GM21786 (cell line): ENCODE measurements around the gene PATE4.
A peak's percentile ranks its signal among the peaks of the same experiment; 100 is the strongest.

ENCODE experiments used
- ATAC-seq: cut with Tn5 transposase; IDR thresholded peaks from one replicate; pipeline ENCODE4 v1.9.1; 2021; ENCODE audit not compliant: unreplicated experiment

PATE4 gene

DNA sequence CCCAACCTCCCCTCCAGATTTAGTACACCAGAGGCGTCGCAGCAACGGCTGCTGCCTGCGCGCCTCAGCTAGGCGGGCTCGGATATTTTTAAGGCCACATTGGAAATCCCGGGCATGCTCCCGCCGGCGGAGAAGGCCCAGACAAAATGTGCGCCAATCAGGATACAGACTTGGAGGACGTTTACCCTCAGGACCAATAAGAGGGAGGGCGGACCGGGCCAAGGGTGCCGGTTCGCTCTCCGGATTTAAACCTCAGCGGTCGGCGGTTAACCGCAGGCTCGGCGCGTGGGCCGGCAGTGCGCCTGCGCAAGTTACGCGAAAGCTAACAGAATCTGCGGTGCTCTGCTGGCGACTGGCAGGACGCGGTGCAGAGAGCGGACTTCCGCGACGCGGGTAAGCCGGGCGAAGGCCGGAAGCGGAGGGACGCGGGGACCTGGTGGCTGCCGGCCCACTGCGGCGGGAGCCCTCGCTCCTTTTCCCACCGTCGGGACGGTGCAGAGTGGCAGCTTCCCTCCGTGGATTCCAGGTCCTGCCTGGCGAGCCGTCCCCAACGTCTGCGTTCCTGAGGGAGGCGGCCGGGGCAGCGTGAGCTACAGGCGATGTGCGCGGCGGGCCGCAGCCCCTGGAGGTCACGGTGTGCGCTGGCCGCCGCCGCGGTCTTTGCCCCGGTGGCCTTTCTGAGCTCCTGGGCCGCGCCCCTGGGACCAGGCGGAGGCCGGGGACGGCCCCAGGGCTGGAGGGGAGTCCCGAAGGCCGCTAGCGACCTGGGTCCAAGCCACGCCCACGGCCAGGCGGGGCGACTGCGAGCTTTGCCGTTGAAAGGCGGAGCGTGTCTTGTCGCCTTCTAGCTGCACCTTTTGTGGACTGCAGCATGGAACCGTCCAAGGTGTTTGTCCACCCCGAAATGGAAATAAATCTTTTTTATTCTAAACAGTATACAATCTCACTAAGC, 54.5 kb downstream of the PATE4 start, which contains the start of gene HYLS1:
Gene HYLS1 (plus strand): TSS at position 296 of the 952 bp plus-strand sequence. CDS start 11,701 bp downstream, outside the sequence.
- peak; percentile 85 for ATAC-seq
